ENCODE results near the gene IDH2. TPM values are rescaled to one million over a fixed set of nuclear protein-coding genes. Genes with fewer than 3 reads are reported as not detected.

The IDH2 gene
- total RNA-seq, 2 experiments from 2014 or later = 148 to 157 TPM

- H3K4me3 Mint-ChIP-seq = no peak overlapping the region
- peaks cover 16% of the 10 kb centered on the region for H3K4me1 Mint-ChIP-seq
- DNase-seq = no peak
- H3K36me3 Mint-ChIP-seq = no peaks in the 10 kb centered on the region
- no peaks in the 10 kb centered on the region for H3K27me3 Mint-ChIP-seq
- no peak overlapping the region for H3K27ac Mint-ChIP-seq
- H3K9me3 Mint-ChIP-seq = no peaks in the 10 kb centered on the region
These were observed 48.4 kb downstream of the IDH2 start for GRCh38 chr15:90053685-90054466.

- Mint-ChIP-seq H3K4me3 (no peak overlapping the region), H3K27me3 (no peaks in the 10 kb centered on the region), H3K9me3 (no peaks in the 10 kb centered on the region), H3K27ac (no peak overlapping the region), H3K4me1 (peaks cover 8% of the 10 kb centered on the region), H3K36me3 (no peaks in the 10 kb centered on the region)
- no peak for DNase-seq
These were observed 50.4 kb downstream of the IDH2 start for GRCh38 chr15:90051874-90052273.

- Mint-ChIP-seq H3K27ac (no peak overlapping the region), H3K4me3 (no peak overlapping the region), H3K36me3 (no peaks in the 10 kb centered on the region), H3K9me3 (no peaks in the 10 kb centered on the region), H3K4me1 (peaks cover 11% of the 10 kb centered on the region), H3K27me3 (no peaks in the 10 kb centered on the region)
- DNase-seq = no peak
These were observed 52.3 kb downstream of the IDH2 start for GRCh38 chr15:90049666-90050604.

GRCh38 chr15:90049030-90049429 lies 53.2 kb downstream of the IDH2 start:
- no peak for DNase-seq
- Mint-ChIP-seq H3K9me3 (no peaks in the 10 kb centered on the region), H3K27me3 (no peaks in the 10 kb centered on the region), H3K27ac (no peak overlapping the region), H3K4me3 (no peak overlapping the region), H3K4me1 (peaks cover 12% of the 10 kb centered on the region), H3K36me3 (no peaks in the 10 kb centered on the region)

GRCh38 chr15:90047956-90048575 lies 54.2 kb downstream of the IDH2 start:
- no peaks in the 10 kb centered on the region for H3K27me3 Mint-ChIP-seq
- no peak for DNase-seq
- peaks cover 2% of the 10 kb centered on the region for H3K36me3 Mint-ChIP-seq
- no peak overlapping the region for H3K4me3 Mint-ChIP-seq
- no peak overlapping the region for H3K27ac Mint-ChIP-seq
- peaks cover 12% of the 10 kb centered on the region for H3K4me1 Mint-ChIP-seq
- H3K9me3 Mint-ChIP-seq = no peaks in the 10 kb centered on the region

GRCh38 chr15:90046911-90047392 lies 55.3 kb downstream of the IDH2 start:
- no peaks in the 10 kb centered on the region for H3K9me3 Mint-ChIP-seq
- H3K27ac Mint-ChIP-seq = no peak overlapping the region
- H3K4me1 Mint-ChIP-seq = peaks cover 12% of the 10 kb centered on the region
- H3K36me3 Mint-ChIP-seq = peaks cover 2% of the 10 kb centered on the region
- no peak for DNase-seq
- no peak overlapping the region for H3K4me3 Mint-ChIP-seq
- no peaks in the 10 kb centered on the region for H3K27me3 Mint-ChIP-seq

GRCh38 chr15:90046289-90046688 lies 56.0 kb downstream of the IDH2 start:
- Mint-ChIP-seq H3K4me3 (no peak overlapping the region), H3K27me3 (no peaks in the 10 kb centered on the region), H3K9me3 (no peaks in the 10 kb centered on the region), H3K4me1 (peaks cover 12% of the 10 kb centered on the region), H3K27ac (no peak overlapping the region), H3K36me3 (peaks cover 2% of the 10 kb centered on the region)
- no peak for DNase-seq

- H3K27ac Mint-ChIP-seq = no peak overlapping the region
- H3K4me3 Mint-ChIP-seq = no peak overlapping the region
- H3K27me3 Mint-ChIP-seq = no peaks in the 10 kb centered on the region
- H3K36me3 Mint-ChIP-seq = peaks cover 2% of the 10 kb centered on the region
- no peaks in the 10 kb centered on the region for H3K9me3 Mint-ChIP-seq
- DNase-seq = no peak
- H3K4me1 Mint-ChIP-seq = peaks cover 12% of the 10 kb centered on the region
These were observed 57.3 kb downstream of the IDH2 start for GRCh38 chr15:90044916-90045371.

- Mint-ChIP-seq H3K36me3 (peaks cover 2% of the 10 kb centered on the region), H3K27ac (no peak overlapping the region), H3K4me3 (no peak overlapping the region), H3K9me3 (no peaks in the 10 kb centered on the region), H3K27me3 (no peaks in the 10 kb centered on the region), H3K4me1 (peaks cover 18% of the 10 kb centered on the region)
- DNase-seq = no peak
These were observed 58.1 kb downstream of the IDH2 start for GRCh38 chr15:90044191-90044590.

GRCh38 chr15:90043530-90044010 lies 58.7 kb downstream of the IDH2 start:
- no peak overlapping the region for H3K27ac Mint-ChIP-seq
- H3K4me1 Mint-ChIP-seq = peaks cover 23% of the 10 kb centered on the region
- H3K36me3 Mint-ChIP-seq = peaks cover 2% of the 10 kb centered on the region
- no peaks in the 10 kb centered on the region for H3K27me3 Mint-ChIP-seq
- no peaks in the 10 kb centered on the region for H3K9me3 Mint-ChIP-seq
- no peak overlapping the region for H3K4me3 Mint-ChIP-seq
- DNase-seq = no peak

- no peaks in the 10 kb centered on the region for H3K27me3 Mint-ChIP-seq
- peaks cover 29% of the 10 kb centered on the region for H3K4me1 Mint-ChIP-seq
- H3K4me3 Mint-ChIP-seq = no peak overlapping the region
- H3K27ac Mint-ChIP-seq = no peak overlapping the region
- H3K9me3 Mint-ChIP-seq = no peaks in the 10 kb centered on the region
- peaks cover 5% of the 10 kb centered on the region for H3K36me3 Mint-ChIP-seq
- no peak for DNase-seq
These were observed 59.3 kb downstream of the IDH2 start for GRCh38 chr15:90042766-90043529.

GRCh38 chr15:90042356-90042755 lies 59.9 kb downstream of the IDH2 start:
- H3K9me3 Mint-ChIP-seq = no peaks in the 10 kb centered on the region
- no peak for DNase-seq
- H3K27me3 Mint-ChIP-seq = no peaks in the 10 kb centered on the region
- H3K27ac Mint-ChIP-seq = no peak overlapping the region
- H3K4me3 Mint-ChIP-seq = no peak overlapping the region
- peaks cover 9% of the 10 kb centered on the region for H3K36me3 Mint-ChIP-seq
- peaks cover 35% of the 10 kb centered on the region for H3K4me1 Mint-ChIP-seq

- peaks cover 40% of the 10 kb centered on the region for H3K4me1 Mint-ChIP-seq
- no peak overlapping the region for H3K4me3 Mint-ChIP-seq
- H3K36me3 Mint-ChIP-seq = peaks cover 16% of the 10 kb centered on the region
- no peaks in the 10 kb centered on the region for H3K9me3 Mint-ChIP-seq
- no peaks in the 10 kb centered on the region for H3K27me3 Mint-ChIP-seq
- no peak overlapping the region for H3K27ac Mint-ChIP-seq
- no peak for DNase-seq
These were observed 61.6 kb downstream of the IDH2 start for GRCh38 chr15:90040618-90041017.

- Mint-ChIP-seq H3K9me3 (no peaks in the 10 kb centered on the region), H3K4me3 (no peak overlapping the region), H3K36me3 (peaks cover 16% of the 10 kb centered on the region), H3K27ac (no peak overlapping the region), H3K4me1 (peaks cover 44% of the 10 kb centered on the region), H3K27me3 (no peaks in the 10 kb centered on the region)
- no peak for DNase-seq
These were observed 62.3 kb downstream of the IDH2 start for GRCh38 chr15:90039996-90040395.

Data from activated naive CD8-positive, alpha-beta T cell treated with anti-CD3 and anti-CD28 coated beads for 36 hours (primary cell).